Medulla oblongata (tissue), 1 donor: Measurements from ENCODE around the gene SRSF3.
"Not testable (repeated sequence)": the region's sequence is repeated elsewhere in the genome, so short reads cannot be mapped to it uniquely, and the experiment has no call there.

Source experiments
- DNase-seq: peaks from one replicate; pipeline ENCODE4 v3.0.0-alpha.2; 2015; ENCODE audit errors: extremely low spot score

Gene SRSF3

GRCh38 chr6:36643977-36644376 is 49.8 kb downstream of the SRSF3 start:
- no peak for DNase-seq

GRCh38 chr6:36649086-36649485 is 54.9 kb downstream of the SRSF3 start:
- no peak for DNase-seq

- no peak for DNase-seq
Observed at GRCh38 chr6:36649701-36650484, 55.7 kb downstream of the SRSF3 start.

GRCh38 chr6:36650848-36651478 is 56.8 kb downstream of the SRSF3 start:
- DNase-seq = peak; percentile 68

- DNase-seq = no peak
Observed at GRCh38 chr6:36651659-36652379, 57.7 kb downstream of the SRSF3 start.

- DNase-seq = not testable (repeated sequence)
Observed at GRCh38 chr6:36654469-36654868, 60.3 kb downstream of the SRSF3 start.
